K562 (cell line): Measurements from ENCODE around the gene GOLIM4. TPM values are rescaled to one million over a fixed set of nuclear protein-coding genes. Genes with fewer than 3 reads are reported as not detected.
A peak's percentile ranks its signal among the peaks of the same experiment; 100 is the strongest.

Experiments used
- ATAC-seq: fragments of 200-7000 bp; cut with Tn5 transposase; 3 replicates; pipeline ENCODE4 v1.9.1; 2020; ENCODE audit warnings: moderate library complexity
- BruUV-seq: library from RNA; stranded (reverse); fragments of 400-500 nt; replicated peaks from 2 replicates; lab custom pipeline; 2021; lab: Mats Ljungman, UMichigan
- CTCF ChIA-PET: fragments of 300-600 bp; formaldehyde crosslinking; extraction: SDS; loops from one replicate; lab custom pipeline; 2021; ENCODE audit warnings: low intra/inter-chr PET ratio; lab: Yijun Ruan, JAX
- POLR2A ChIA-PET: fragments of 300-600, 350-650 bp; sonication (Branson Sonifier 250); formaldehyde crosslinking; extraction: SDS; loops from one replicate; lab custom pipeline; 2021; ENCODE audit warnings: antibody characterized with exemption, inconsistent platforms; lab: Yijun Ruan, JAX
- DNase-seq, 4 experiments: peaks; one replicate each; pipeline versions ENCODE4 v3.0.0 to v3.0.0-alpha.2; 2011 to 2018; ENCODE audit warnings: low spot score in 3 of 4, mixed read lengths in 3 of 4; ENCODE audit errors: extremely low read depth in 1 of 4
- FAIRE-seq: peaks from 2 replicates; lab custom pipeline; 2011; peaks lifted over from hg19 to GRCh38; lab: Jason Lieb, UNC
- H2AFZ ChIP-seq: 2 replicates; pipeline ENCODE4 v1.6.0; 2011; ENCODE audit warnings: low read depth, low read length, control low read depth, inconsistent platforms
- H3K27ac ChIP-seq: fragments of 200-600 bp; 3 replicates; pipeline ENCODE4 v1.8.0; 2011; ENCODE audit warnings: low read depth, mild to moderate bottlenecking, control low read depth, inconsistent platforms, low read length, moderate library complexity, mixed read lengths; ENCODE audit errors: extremely low read depth
- H3K27me3 ChIP-seq, 2 experiments: fragments of 300-600 bp in 1 of 2; 2 replicates in 1 of 2; 3 replicates in 1 of 2; pipeline versions ENCODE4 v1.6.0 to v1.8.0; 2011; ENCODE audit warnings: inconsistent platforms in 2 of 2, low read length in 2 of 2, mild to moderate bottlenecking in 1 of 2, mixed read lengths in 1 of 2, moderate library complexity in 1 of 2; ENCODE audit not compliant: control insufficient read depth in 2 of 2, insufficient read depth in 2 of 2
- H3K36me3 ChIP-seq: fragments of 300-600 bp; 3 replicates; pipeline ENCODE4 v1.8.0; 2011; ENCODE audit warnings: mild to moderate bottlenecking, low read length, inconsistent platforms; ENCODE audit not compliant: control insufficient read depth, insufficient read depth
- H3K4me1 ChIP-seq, 2 experiments: fragments of 200-600 bp in 1 of 2; replicated peaks in 1 of 2; 2 replicates in 1 of 2; 3 replicates in 1 of 2; pipeline versions ENCODE4 v1.5.1 to v1.8.0; 2011; ENCODE audit warnings: inconsistent platforms in 2 of 2, low read length in 2 of 2, mild to moderate bottlenecking in 1 of 2, mixed read lengths in 1 of 2, moderate library complexity in 1 of 2; ENCODE audit not compliant: control insufficient read depth in 2 of 2, insufficient read depth in 2 of 2
- H3K4me2 ChIP-seq: 2 replicates; pipeline ENCODE4 v1.6.1; 2011; ENCODE audit warnings: low read length, control low read depth, inconsistent platforms, mixed read lengths; ENCODE audit not compliant: insufficient read depth
- H3K4me3 ChIP-seq: fragments of 200-600 bp; sonication (generic), shearing (Covaris generic); 2 replicates; pipeline ENCODE4 v1.5.1; 2016; ENCODE audit warnings: control low read depth, inconsistent platforms
- H3K79me2 ChIP-seq: fragments of 200-600 bp; 3 replicates; pipeline ENCODE4 v1.8.0; 2011; ENCODE audit warnings: low read length, inconsistent platforms; ENCODE audit not compliant: control insufficient read depth, insufficient read depth
- H3K9ac ChIP-seq, 2 experiments: 2 replicates each; pipeline versions ENCODE4 v1.6.0 to v1.6.1; 2011; ENCODE audit warnings: low read depth in 2 of 2, low read length in 2 of 2, control low read depth in 1 of 2, inconsistent platforms in 1 of 2, mild to moderate bottlenecking in 1 of 2, mixed read lengths in 1 of 2; ENCODE audit not compliant: insufficient read depth in 1 of 2
- H3K9me1 ChIP-seq: one replicate; pipeline ENCODE4 v1.6.0; 2011; ENCODE audit warnings: inconsistent platforms, mild to moderate bottlenecking, low read length, moderate library complexity; ENCODE audit not compliant: control insufficient read depth, insufficient read depth
- H3K9me3 ChIP-seq: replicated peaks from 2 replicates; pipeline ENCODE4 v1.5.1; 2011; ENCODE audit warnings: low read depth, low read length, inconsistent platforms; ENCODE audit not compliant: control insufficient read depth, insufficient read depth
- H4K20me1 ChIP-seq: replicated peaks from 2 replicates; pipeline ENCODE4 v1.6.1; 2011; ENCODE audit warnings: low read length, inconsistent platforms, mixed read lengths; ENCODE audit not compliant: control insufficient read depth, insufficient read depth
- CUX1 ChIP-seq: fragments of 200-800 bp; sonication (Bioruptor generic); IDR thresholded peaks from 2 replicates; pipeline ENCODE4 v1.6.1; 2016; ENCODE audit warnings: missing genetic modification characterization, missing compliant biosample characterization
- DACH1 ChIP-seq: fragments of 450-650 bp; IDR thresholded peaks from 2 replicates; pipeline ENCODE4 v1.6.1; 2018; ENCODE audit not compliant: partially characterized antibody
- MEIS2 ChIP-seq: fragments of 450-650 bp; IDR thresholded peaks from 2 replicates; pipeline ENCODE4 v1.6.1; 2014; ENCODE audit warnings: mild to moderate bottlenecking; ENCODE audit not compliant: partially characterized antibody
- WGBS: fragments of 100-300 bp; shearing (Covaris generic); methylation state at CpG from one replicate; pipeline ENCODE4 v1.1.6; 2016; ENCODE audit warnings: low coverage, mixed read lengths; ENCODE audit not compliant: insufficient coverage; ENCODE audit errors: missing lambda C conversion rate; 5-methylcytosine and 5-hydroxymethylcytosine counted together
- in situ Hi-C: fragments of 300-500 bp; cut with MboI; formaldehyde crosslinking; loops from 4 replicates; pipeline ENCODE4 v1.15.0; 2018; ENCODE audit warnings: inconsistent platforms, mixed read lengths
- intact Hi-C: fragments of 100-400 bp; cut with micrococcal nuclease; formaldehyde crosslinking; loops from 2 replicates; pipeline ENCODE4 v1.14.2; 2022
- polyA plus RNA-seq, 8 experiments: library from polyadenylated mRNA; depleted of rRNA in 4 of 8; stranded (reverse) in 5 of 8; unstranded in 3 of 8; fragments of >200 nt; fragmentation: Nextera tagmentation in 2 of 8; fragmentation: Illumina TruSeq in 1 of 8; extraction: Ambion mirVana in 2 of 8; extraction: Trizol in 1 of 8; gene quantifications; 2 replicates each; pipeline versions ENCODE4 v1.2.1 to v1.2.3, GENCODE V29; 2011 to 2014; ENCODE audit warnings: inconsistent platforms in 1 of 8, missing spikeins in 1 of 8
- total RNA-seq, 7 experiments: library from RNA; depleted of rRNA in 6 of 7; stranded (reverse); fragments of >200 nt in 6 of 7; fragmentation: Illumina TruSeq in 2 of 7; extraction: Trizol in 2 of 7; gene quantifications; 2 replicates each; pipeline versions ENCODE4 v1.2.1 to v1.2.3, GENCODE V29; 2011 to 2021; ENCODE audit warnings: low replicate concordance in 1 of 7

The GOLIM4 gene
- total and polyA plus RNA-seq, 9 of the 15 experiments (the other 6 are each of a cell fraction or from before 2014, with no cell fraction given), result 9.3 to 39.4 (median 31.0) TPM

GRCh38 chr3:168091941-168092340 is 3.8 kb downstream of the GOLIM4 start (continued):
- peak; percentile 48 for TF ChIP-seq MEIS2

- DNase-seq, result no peak
- ChIA-PET POLR2A (interaction anchor here (0.7 kb wide), 1 partner anchor 37 kb away, joined by 3 read pairs; no protein-coding TSS in a partner anchor), CTCF (no interaction called here)
- 10% methylated on average over 3 of the region's 3 CpGs for WGBS
- in situ Hi-C loops (no loop called here), intact Hi-C loops (no loop called here)
- H3K27me3 ChIP-seq, result no peaks in the 10 kb centered on the region
- H3K79me2 ChIP-seq, result peaks cover 90% of the 10 kb centered on the region
- H3K4me2 ChIP-seq, result no peak overlapping the region
- BruUV-seq, result no TSS peak
- H3K36me3 ChIP-seq, result no peaks in the 10 kb centered on the region
- FAIRE-seq, result no peak
- no peak overlapping the region for H3K9ac ChIP-seq
- no peaks in the 10 kb centered on the region for H3K9me3 ChIP-seq
- peaks cover 13 to 59% of the 10 kb centered on the region in 2 experiments for H3K4me1 ChIP-seq
- no peak overlapping the region for H3K27ac ChIP-seq
- ATAC-seq, result no peak
- TF ChIP-seq CUX1 (CRISPR knock-in tag) (no peak), DACH1 (peak; percentile 29)
- no peak overlapping the region; the same call in 1 of the 2 replicates for H3K4me3 ChIP-seq
- H3K9me1 ChIP-seq, result no peaks in the 10 kb centered on the region
- H2AFZ ChIP-seq, result no peak overlapping the region
- H4K20me1 ChIP-seq, result peaks cover 9% of the 10 kb centered on the region
These were observed 4.3 kb downstream of the GOLIM4 start for GRCh38 chr3:168091302-168091858.
